ENCODE data around the gene LCE2D. TPM values are rescaled to one million over a fixed set of nuclear protein-coding genes. Genes with fewer than 3 reads are reported as not detected.
"Not testable (repeated sequence)": the region's sequence is repeated elsewhere in the genome, so short reads cannot be mapped to it uniquely, and the experiment has no call there.

LCE2D gene
- total RNA-seq, 1 experiment from 2014 or later: not detected

DNA sequence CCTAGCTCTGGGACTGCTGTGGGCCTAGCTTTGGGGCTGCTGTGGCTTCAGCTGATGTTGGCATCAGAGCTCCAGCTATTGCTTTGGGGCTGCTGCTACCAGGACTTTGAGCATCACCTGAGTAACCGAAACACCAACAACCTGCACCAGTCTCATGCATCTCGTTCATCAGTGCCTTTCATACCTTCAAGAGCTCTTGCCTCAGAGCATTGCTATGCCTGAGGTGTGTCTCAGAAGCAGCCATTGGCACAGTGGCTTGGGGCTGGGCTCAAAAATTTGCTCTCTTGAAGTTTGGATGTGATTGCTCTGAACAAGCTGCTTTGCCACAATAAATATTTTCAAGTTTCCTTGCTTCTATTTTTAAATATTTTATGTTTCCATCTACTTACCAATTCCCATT is 6.7 kb upstream of the LCE2D start:
- Histone ChIP-seq H3K9me2 (ENCODE audit: insufficient read depth) (no peaks in the 10 kb centered on the region), H3K9me3 (ENCODE audit: insufficient read depth, low read depth) (no peaks in the 10 kb centered on the region; the same call in 1 of the 2 replicates), H3K27ac (no peak overlapping the region), H3F3A (ENCODE audit: insufficient read depth, low read depth) (no peaks in the 10 kb centered on the region), H3K4me2 (no peak overlapping the region), H3K36me3 (ENCODE audit: low read depth) (no peaks in the 10 kb centered on the region), H4K20me1 (ENCODE audit: insufficient read depth) (no peaks in the 10 kb centered on the region; the same call in 1 of the 2 replicates), H3K27me3 (ENCODE audit: insufficient read depth, low read depth) (peaks cover 22% of the 10 kb centered on the region), H2AFZ (no peak overlapping the region), H3K79me2 (ENCODE audit: low read depth) (no peaks in the 10 kb centered on the region), H3K4me3 (no peak overlapping the region), H3K4me1 (replicated peaks; ENCODE audit: insufficient read depth) (no peaks in the 10 kb centered on the region)
- intact Hi-C loops (cut with micrococcal nuclease; ENCODE audit: unreplicated experiment): no loop called here
- no TSS peak for BruUV-seq (replicated peaks)
- POLR2A ChIA-PET (ENCODE audit: unreplicated experiment): no interaction called here
- TF ChIP-seq, protein P1, sequence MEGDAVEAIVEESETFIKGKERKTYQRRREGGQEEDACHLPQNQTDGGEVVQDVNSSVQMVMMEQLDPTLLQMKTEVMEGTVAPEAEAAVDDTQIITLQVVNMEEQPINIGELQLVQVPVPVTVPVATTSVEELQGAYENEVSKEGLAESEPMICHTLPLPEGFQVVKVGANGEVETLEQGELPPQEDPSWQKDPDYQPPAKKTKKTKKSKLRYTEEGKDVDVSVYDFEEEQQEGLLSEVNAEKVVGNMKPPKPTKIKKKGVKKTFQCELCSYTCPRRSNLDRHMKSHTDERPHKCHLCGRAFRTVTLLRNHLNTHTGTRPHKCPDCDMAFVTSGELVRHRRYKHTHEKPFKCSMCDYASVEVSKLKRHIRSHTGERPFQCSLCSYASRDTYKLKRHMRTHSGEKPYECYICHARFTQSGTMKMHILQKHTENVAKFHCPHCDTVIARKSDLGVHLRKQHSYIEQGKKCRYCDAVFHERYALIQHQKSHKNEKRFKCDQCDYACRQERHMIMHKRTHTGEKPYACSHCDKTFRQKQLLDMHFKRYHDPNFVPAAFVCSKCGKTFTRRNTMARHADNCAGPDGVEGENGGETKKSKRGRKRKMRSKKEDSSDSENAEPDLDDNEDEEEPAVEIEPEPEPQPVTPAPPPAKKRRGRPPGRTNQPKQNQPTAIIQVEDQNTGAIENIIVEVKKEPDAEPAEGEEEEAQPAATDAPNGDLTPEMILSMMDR (conservative IDR thresholded peaks at IDR 0.05): no peak
- TF ChIP-seq EZH2 (IDR thresholded peaks at IDR 0.05; ENCODE audit: low read depth): no peak
- no peak for DNase-seq
- CTCF ChIA-PET: no interaction called here

DNA sequence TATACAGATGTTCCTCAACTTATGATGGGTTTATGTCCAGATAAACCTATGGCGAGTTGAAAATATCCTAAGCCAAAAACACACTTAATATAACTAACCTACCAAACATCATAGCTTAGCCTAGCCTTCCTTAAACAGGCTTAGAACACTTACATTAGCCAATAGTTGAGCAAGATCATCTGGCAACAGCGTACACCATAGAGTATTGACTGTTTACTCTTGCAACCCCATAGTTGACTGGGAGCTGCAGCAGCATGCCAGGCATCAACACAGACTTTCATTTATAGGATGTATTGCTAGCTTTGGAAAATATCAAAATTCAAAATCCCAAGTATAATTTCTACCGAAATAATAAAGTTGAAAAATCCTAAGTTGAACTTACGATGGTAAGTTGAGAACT is 5.5 kb upstream of the LCE2D start:
- H2AFZ ChIP-seq: no peak overlapping the region
- H3K27me3 ChIP-seq (ENCODE audit: insufficient read depth, low read depth): peaks cover 22% of the 10 kb centered on the region
- intact Hi-C loops (cut with micrococcal nuclease; ENCODE audit: unreplicated experiment): no loop called here
- no peak for DNase-seq
- no peak overlapping the region for H3K4me2 ChIP-seq
- H3K27ac ChIP-seq: no peak overlapping the region
- no peaks in the 10 kb centered on the region for H3K36me3 ChIP-seq (ENCODE audit: low read depth)
- H4K20me1 ChIP-seq (ENCODE audit: insufficient read depth): no peaks in the 10 kb centered on the region
- H3K4me1 ChIP-seq (replicated peaks; ENCODE audit: insufficient read depth): no peaks in the 10 kb centered on the region
- ChIA-PET CTCF (no interaction called here), POLR2A (ENCODE audit: unreplicated experiment) (no interaction called here)
- TF ChIP-seq EZH2 (IDR thresholded peaks at IDR 0.05; ENCODE audit: low read depth): no peak
- TF ChIP-seq, protein P1 (conservative IDR thresholded peaks at IDR 0.05): no peak
- H3K9me3 ChIP-seq (ENCODE audit: insufficient read depth, low read depth): no peaks in the 10 kb centered on the region; the same call in 1 of the 2 replicates
- no peak overlapping the region for H3K4me3 ChIP-seq
- no TSS peak for BruUV-seq (replicated peaks)
- H3F3A ChIP-seq (ENCODE audit: insufficient read depth, low read depth): no peaks in the 10 kb centered on the region
- H3K9me2 ChIP-seq (ENCODE audit: insufficient read depth): no peaks in the 10 kb centered on the region
- no peaks in the 10 kb centered on the region for H3K79me2 ChIP-seq (ENCODE audit: low read depth)

DNA sequence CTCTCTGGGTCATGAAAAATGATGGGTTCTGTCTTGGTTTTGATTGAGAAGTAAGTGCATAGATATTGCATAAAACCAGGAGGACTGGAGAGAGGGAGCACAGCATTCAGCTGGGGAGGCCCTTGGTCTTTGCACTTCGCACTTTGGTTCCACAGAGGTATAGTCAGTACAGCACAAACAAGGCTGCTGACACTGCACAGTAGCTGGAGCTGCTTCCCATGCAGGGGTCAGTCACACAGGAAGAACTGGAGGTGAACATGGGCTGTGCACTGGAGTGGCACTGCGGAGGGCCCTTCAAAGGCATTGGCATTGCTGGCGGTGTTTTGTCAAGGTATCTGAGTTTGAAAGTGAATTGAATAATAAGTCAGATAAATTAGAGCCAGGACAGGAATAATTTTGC is 4.5 kb upstream of the LCE2D start:
- H4K20me1 ChIP-seq (ENCODE audit: insufficient read depth): no peaks in the 10 kb centered on the region
- no peak for DNase-seq
- TF ChIP-seq EZH2 (IDR thresholded peaks at IDR 0.05; ENCODE audit: low read depth): no peak
- no peaks in the 10 kb centered on the region for H3F3A ChIP-seq (ENCODE audit: insufficient read depth, low read depth)
- no peak overlapping the region for H2AFZ ChIP-seq
- H3K4me1 ChIP-seq (replicated peaks; ENCODE audit: insufficient read depth): no peaks in the 10 kb centered on the region
- no TSS peak for BruUV-seq (replicated peaks)
- H3K36me3 ChIP-seq (ENCODE audit: low read depth): no peaks in the 10 kb centered on the region
- H3K27me3 ChIP-seq (ENCODE audit: insufficient read depth, low read depth): peaks cover 29% of the 10 kb centered on the region
- no peak overlapping the region for H3K4me2 ChIP-seq
- no peaks in the 10 kb centered on the region for H3K9me2 ChIP-seq (ENCODE audit: insufficient read depth)
- no peak overlapping the region for H3K4me3 ChIP-seq
- intact Hi-C loops (cut with micrococcal nuclease; ENCODE audit: unreplicated experiment): no loop called here
- CTCF ChIA-PET: no interaction called here
- POLR2A ChIA-PET (ENCODE audit: unreplicated experiment): no interaction called here
- H3K79me2 ChIP-seq (ENCODE audit: low read depth): no peaks in the 10 kb centered on the region
- H3K9me3 ChIP-seq (ENCODE audit: insufficient read depth, low read depth): no peaks in the 10 kb centered on the region; the same call in 1 of the 2 replicates
- H3K27ac ChIP-seq: no peak overlapping the region

DNA sequence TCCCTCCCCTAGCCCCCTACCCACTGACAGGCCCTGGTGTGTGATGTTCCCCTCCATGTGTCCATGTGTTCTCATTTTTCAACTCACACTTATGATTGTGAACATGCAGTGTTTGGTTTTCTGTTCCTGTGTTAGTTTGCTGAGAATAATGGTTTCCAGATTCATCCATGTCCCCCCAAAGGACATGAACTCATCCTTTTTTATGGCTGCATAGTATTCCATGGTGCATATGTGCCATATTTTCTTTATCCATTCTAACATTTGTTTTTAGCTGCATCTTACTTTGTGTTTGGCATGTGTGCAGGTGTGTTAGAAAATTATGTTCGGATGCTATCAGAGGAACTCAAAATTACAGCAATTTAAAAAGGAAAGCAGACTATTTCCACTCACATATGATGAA is 3.0 kb downstream of the LCE2D start:
- H3F3A ChIP-seq (ENCODE audit: insufficient read depth, low read depth); intact Hi-C loops (cut with micrococcal nuclease; ENCODE audit: unreplicated experiment); BruUV-seq (replicated peaks); H3K79me2 ChIP-seq (ENCODE audit: low read depth); H4K20me1 ChIP-seq (ENCODE audit: insufficient read depth); DNase-seq; H3K4me3 ChIP-seq; H2AFZ ChIP-seq; H3K4me2 ChIP-seq; H3K9me2 ChIP-seq (ENCODE audit: insufficient read depth); H3K27ac ChIP-seq; H3K9me3 ChIP-seq (ENCODE audit: insufficient read depth, low read depth); H3K4me1 ChIP-seq (replicated peaks; ENCODE audit: insufficient read depth); POLR2A ChIA-PET (ENCODE audit: unreplicated experiment); H3K36me3 ChIP-seq (ENCODE audit: low read depth); CTCF ChIA-PET: not testable (repeated sequence)
- peaks cover 33% of the 10 kb centered on the region for H3K27me3 ChIP-seq (ENCODE audit: insufficient read depth, low read depth)

Data from PC-9 (cell line).